CD4-positive, alpha-beta T cell treated with Interleukin-17A for 4 hours (primary cell): ENCODE data around the gene BMPR1B.
"Not testable (repeated sequence)": the region's sequence is repeated elsewhere in the genome, so short reads cannot be mapped to it uniquely, and the experiment has no call there.

Experiments
- DNase-seq: peaks from one replicate; pipeline ENCODE4 v3.0.0-alpha.2; 2020; ENCODE audit warnings: mixed read lengths

BMPR1B gene

DNA sequence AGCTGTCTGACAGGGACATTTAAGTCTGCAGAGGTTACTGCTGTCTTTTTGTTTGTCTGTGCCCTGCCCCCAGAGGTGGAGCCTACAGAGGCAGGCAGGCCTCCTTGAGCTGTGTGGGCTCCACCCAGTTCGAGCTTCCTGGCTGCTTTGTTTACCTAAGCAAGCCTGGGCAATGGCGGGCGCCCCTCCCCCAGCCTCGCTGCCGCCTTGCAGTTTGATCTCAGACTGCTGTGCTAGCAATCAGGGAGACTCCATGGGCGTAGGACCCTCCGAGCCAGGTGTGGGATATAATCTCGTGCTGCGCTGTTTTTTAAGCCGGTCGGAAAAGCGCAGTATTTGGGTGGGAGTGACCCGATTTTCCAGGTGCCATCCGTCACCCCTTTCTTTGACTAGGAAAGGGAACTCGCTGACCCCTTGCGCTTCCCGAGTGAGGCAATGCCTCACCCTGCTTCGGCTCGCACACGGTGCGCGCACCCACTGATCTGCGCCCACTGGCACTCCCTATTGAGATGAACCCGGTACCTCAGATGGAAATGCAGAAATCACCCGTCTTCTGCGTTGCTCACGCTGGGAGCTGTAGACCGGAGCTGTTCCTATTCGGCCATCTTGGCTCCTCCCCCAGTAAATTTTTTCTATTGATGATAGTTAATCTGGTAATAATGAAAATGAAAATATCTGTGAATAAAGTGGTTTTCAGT lies 83.6 kb downstream of the BMPR1B start:
- not testable (repeated sequence) for DNase-seq

DNA sequence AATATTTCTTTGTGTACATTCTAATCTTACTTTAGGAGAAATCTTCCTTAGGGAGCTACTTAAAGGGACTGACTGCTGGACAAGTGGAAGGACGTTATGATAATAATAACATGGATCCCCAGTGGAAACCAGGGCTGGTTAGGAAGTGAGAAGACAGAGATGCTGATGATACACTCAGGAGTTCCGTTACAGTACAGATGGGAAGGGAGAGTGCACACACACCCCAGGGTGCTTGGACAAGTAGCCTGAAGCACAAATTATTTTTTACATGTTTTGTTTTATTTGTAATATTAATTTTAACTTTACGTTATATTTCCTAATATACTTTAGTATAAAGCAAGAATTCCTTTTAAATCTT lies 84.1 kb downstream of the BMPR1B start:
- DNase-seq: no peak

DNA sequence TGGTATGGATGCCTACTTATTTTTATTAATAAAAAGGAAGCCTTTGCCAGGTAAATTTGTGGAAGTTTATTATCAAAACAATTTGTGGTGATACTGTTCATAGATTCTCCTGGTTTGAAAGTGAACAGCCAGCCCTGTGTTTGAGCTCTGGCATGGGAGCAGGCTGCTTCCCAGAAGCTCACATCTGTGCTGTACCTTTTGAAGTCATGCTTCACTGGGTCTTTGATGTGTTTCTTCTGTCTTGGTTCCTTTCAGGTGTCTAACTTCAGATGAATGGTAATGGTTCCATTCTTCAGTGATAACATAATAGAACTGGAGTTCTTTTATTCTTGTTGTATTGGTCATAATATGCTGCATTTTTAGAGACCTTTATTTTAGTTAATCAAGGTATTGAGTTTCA lies 85.5 kb downstream of the BMPR1B start:
- DNase-seq: no peak

DNA sequence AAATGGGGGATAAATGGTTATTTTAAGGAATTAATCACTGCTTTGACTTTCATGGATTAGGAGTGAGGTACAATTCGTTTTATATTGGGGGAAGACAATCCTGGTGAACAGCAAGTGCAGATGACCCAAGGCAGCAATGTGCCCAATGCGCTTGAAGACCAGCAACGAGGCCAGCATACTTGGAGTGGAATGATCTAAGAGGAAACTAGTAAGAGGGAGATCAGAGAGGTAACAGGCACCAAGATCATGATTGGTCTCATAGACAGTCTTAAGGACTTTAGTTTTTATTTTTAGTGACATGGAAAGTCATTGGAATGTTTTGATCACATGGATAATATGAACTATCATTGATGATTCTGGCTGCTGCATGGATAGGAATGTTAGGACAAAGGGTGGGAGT lies 90.6 kb downstream of the BMPR1B start:
- DNase-seq: no peak

DNA sequence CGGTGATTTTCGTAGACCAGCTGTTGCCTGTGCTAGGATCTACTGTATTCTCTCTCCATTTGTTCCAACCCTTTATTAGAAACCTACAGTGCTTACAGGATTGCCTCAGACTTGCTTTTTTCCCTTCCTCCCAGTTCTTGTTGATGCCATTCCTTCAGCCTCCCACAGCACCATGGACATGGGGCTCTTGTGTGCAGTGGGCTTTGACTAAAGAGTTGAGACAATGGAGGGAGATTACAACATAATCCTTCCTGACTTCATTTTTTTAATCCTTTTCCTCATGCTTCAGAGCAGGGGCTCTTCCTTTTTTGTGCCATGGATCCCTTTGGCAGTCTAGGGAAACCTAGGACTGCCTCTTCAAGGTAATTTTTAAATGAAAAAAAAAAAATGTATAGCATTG lies 92.1 kb downstream of the BMPR1B start:
- DNase-seq: no peak

DNA sequence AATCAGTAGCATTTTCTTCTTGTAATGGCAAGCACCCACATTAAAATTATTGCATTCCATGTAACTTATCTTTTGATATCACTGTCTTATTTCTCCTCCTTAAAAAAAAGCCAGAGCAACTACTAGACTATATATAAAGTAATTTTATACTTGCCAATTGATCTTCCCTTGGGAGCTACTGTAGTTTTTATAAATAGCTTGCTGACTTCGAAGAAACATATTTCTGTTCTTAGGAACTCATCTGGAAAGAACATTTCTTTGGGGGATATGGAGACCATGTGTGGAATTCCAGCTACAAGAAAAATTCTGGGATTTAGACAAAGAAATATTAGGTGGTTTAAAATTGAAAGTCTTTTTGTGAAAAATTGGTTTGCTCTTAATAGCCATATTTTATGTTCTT lies 94.9 kb downstream of the BMPR1B start:
- no peak for DNase-seq

DNA sequence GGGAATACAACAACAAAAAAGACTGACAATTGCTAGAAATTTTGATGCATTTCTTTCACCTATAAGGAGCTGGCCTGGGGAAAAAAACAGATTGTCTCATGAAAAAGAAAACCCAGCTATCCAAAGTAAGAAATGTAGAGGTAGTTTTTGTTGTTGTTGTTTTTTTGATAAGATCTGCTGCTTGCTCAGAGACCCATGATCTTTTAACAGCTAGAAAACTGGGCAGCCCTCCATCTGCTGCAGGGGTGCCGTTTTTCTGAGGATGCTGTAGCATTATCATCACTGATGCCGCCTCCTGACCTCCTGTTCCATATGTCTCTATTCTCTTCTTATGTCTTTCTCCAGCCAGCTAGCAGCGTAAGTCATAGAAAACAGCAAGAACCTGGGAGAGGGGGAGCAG lies 98.3 kb downstream of the BMPR1B start:
- no peak for DNase-seq

DNA sequence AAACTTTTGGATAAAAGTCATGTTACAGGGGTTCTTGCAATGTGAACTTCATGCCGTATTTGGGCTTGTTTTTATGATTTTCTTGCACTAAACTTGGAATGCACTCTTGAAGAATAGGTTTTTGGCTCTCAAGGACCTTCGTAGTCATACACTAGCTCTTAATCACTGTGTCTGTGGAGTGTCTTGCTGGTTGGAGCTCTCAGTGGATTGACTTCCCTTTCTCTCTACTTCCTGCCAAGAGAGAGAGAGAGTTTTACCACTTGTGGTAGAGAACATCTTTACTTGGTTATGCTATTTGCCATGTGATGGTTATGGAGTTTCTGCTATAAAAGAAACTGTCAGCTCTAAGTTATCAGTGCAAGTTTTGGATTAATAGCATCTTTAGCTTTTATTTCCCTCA lies 112.4 kb downstream of the BMPR1B start:
- no peak for DNase-seq

DNA sequence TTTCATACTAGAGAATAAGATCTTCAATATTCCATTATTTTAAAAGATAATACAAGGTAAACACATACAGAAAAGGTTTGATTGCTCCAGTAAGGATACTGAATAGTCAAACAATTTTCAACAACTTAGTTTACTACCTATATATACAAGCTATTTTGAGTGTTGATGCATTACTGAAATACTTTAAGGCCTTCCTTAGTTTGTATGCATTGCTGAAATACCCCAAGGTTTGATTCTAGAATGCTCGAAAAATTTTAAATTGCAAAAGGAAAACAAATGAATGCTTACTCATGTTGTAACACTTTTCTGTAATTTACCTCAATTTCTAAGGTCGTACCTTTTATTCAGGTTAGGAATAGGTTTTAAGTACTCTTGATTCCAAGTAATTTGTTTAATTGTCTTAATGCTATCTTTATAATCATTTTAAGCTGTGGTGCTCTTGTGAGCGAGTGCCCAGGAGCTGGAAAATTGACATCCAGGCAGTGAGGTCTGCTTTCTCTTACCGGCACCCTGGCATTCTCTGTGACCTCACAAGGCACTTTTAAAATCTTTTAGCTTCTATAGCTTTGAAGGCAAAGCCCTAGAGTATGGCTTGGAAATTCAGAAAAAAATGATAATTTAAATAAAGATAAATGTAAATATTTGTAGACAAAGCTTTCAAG lies 114.0 kb downstream of the BMPR1B start:
- DNase-seq: no peak

DNA sequence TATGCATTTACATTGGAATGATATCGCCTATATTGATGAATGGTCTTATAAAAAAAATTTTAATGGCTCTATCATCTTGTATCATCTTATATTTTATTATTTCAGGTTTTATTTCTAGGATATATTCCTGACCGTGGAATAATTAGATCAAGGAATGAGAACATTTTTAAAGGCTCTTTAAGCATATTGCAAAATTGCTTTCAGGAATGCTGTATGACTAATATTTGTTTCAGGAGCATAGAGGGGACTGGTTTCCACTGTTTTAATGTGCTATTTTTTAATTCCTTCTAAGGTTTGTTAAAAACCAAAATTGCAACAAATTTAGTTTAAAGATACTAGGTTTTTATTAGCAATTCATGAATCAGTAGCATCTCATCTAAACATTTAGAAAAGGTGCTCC lies 120.2 kb downstream of the BMPR1B start:
- no peak for DNase-seq

DNA sequence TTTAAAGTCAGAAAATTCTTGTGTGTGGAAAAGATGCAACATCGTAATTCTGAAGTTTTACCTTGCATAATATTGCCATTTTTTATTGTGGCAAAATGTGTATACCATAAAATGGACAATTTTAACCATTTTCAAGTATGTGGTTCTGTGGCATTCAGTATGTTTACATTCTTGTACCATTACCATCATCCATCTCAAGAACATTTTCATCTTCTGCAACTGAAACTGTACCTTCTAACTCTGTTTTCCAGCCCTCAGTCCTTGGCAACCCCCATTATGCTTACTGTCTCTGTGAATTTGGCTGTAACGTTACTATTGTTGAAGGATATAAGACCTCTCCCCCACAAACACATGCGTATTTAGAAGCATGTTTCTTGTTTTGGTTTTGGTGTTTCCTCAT lies 123.2 kb downstream of the BMPR1B start:
- DNase-seq: no peak

DNA sequence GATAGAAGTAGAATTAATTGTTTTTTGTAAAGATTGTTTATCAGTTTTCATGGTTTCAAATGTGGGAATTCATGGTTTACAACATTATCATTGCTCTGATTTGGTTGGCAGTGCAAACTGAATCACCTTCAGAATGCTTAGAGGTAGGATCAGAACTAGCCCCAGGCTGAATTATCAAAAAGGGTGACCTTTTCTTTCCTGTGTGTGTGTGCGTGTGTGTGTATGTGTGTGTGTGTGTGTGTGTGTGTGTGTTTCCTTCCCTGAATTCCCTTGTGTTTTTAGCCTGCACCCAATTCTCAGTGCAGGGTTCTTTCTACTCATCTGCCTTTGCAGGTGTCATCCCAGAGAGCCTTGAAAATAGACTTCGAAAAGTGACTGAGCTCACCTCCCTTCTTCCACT lies 125.0 kb downstream of the BMPR1B start:
- no peak for DNase-seq

DNA sequence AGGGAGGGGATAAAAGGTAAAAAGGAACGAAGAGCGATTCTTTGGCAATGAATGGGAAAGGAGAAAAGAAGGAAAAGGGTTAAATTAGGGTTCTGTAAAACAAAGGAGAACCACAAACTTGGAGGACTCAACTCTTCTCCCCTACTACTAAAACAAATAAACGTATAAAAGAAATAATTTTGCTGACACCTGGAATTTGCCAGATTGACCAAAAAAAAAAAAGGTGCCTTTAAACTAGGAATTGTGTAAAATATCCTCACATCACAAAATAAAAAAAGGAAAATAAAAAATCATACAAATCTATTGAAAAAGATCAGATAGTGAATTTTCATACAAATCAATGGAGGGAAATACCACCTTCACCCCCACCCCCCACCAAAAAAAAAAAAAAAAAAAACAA lies 129.3 kb downstream of the BMPR1B start:
- DNase-seq: no peak

DNA sequence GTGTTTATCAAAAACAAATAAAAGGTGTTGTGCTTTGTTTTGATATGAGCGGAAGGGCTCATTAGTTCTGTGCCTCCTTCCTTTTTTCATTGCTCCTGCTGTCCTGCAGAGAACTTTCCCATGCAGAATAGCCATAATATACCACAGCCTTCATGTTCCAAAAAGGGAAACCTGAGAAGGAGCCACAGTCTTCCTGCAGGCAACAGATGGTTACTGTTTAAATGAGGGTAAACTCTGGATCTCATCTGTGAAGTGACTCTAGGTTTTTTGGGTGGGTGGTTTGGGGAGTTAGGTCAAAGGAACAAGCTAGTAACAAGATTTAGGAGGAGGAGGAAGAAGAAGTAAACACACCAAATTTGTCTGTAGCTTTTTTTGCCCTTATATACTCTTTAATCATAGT lies 131.8 kb downstream of the BMPR1B start:
- DNase-seq: no peak

DNA sequence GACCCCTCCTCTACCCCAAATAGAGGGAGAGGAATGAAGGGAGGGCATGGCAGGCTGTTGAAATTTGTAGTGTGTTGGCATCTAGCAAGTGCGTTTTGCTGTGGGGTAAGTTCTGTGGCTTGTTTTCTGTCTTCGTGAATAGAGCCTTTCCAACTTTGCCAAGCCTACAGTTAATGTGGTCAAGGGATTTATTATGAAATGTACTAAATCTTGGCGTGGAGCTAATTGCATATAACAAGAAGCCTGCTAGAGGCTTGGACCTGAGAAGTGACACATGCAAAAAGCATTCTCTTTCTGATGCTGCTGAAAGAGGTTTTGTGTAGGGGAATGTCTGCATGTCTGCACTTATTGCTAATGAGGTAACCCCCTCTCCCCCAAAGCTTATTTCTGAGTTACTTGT lies 132.2 kb downstream of the BMPR1B start:
- DNase-seq: no peak

DNA sequence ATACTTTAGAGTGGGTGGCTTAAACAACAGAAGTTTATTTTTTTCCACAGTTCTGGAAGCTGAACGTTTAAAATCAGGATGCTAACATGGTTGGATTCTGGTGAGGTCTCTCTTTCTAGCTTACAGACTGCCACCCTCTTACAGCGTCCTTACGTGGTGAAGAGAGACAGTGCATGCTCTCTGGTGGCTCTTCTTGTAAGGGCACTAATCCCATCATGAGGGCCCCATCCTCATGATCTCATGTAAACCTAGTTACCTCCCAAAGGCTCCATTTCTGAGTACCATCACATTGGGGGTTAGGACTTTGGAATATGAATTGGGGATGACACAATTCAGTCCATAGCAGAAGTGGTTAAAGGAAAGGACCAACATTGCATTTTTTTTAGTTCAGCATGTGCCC lies 132.8 kb downstream of the BMPR1B start:
- DNase-seq: no peak

DNA sequence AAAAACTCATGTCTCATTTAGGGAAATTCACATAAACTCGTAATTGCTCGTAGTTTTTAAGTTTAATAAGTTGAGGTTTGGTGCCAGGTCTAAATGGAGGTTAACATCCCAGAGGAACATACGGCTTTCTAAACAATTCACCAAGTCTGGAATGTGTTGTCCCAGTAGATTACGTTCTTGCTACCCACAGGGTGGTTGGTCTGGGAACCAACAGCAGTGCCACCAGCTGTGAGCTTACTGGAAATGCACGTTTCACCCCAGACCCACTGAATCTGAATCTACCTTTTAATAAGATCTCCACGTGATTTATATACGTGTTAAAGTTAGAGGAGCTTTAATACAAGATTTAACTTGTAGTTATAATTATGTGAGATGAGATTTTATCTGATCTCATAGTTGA lies 134.3 kb downstream of the BMPR1B start:
- no peak for DNase-seq

DNA sequence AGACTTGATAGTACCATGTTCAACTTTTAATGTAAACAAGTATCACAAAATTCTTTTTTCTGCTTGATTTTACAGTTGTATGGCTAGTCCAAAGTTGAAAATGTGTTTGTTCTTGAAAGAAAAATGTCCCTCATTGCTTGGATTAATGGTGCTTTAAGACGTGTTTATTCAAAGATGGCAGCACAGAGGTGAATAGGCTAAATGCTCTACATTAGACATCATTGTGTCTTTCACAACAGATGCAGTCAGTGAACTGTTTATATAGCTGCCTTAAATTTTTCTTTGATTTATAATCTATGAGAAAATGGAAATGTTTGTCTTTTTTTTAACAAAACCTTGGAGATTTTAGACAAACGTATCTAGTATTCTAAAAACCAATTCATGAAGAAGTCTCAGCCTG lies 137.3 kb downstream of the BMPR1B start:
- no peak for DNase-seq

DNA sequence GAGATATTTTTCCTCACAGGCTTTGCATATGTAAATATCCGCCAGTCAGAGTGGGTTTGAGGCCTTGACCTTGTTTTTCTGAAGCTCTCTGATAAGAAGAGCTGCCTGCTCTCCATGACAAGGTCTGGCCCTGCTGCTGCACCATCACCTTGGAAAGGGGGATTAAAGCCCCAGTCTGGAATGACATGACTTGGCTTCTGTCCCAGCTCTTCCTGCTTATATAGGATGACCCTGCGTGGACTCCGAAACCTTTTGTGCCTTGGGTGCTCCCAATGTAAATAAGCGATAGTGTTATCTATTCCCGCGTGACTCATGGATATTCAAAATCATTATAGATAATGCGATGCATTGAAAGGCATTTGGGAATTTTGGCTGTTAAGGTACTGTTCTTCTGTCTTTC lies 139.3 kb downstream of the BMPR1B start:
- DNase-seq: no peak

DNA sequence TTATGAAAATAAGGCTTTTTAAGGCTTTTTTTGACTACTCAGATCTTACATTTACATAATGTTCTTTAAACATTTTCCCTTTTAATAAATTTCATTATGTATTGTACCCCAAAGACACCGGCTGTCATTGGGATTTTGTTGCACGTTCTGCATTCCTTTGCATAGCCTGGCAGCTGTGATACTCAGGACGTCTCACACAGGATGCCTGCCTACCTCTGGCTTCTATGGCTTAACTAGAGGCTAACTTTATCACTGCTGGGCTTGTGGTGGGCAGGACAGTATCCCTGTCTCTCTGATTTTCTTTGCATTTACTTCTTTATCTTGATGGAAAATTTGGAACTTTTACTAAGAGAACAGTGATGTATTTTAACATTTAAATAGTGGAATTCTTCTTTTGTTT lies 147.8 kb downstream of the BMPR1B start:
- no peak for DNase-seq

DNA sequence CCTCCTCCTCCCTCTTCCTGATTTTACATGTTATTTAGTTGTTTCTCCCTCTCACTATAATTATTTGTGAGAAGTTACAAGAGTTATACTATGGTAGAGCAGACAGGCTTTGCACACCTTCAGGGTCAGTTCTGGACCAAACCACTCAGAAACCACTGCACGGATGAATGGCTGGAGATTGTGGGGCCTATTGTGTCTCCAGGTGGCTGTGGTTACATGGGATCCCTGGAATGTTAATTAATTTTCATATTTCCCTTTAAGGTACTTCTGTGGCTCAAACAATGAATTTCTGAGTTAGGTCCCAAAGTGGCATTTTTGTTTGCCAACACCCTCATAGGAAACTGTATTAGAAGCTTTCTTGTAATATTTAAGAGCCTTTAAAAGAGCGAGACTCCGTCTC lies 151.9 kb downstream of the BMPR1B start:
- no peak for DNase-seq

DNA sequence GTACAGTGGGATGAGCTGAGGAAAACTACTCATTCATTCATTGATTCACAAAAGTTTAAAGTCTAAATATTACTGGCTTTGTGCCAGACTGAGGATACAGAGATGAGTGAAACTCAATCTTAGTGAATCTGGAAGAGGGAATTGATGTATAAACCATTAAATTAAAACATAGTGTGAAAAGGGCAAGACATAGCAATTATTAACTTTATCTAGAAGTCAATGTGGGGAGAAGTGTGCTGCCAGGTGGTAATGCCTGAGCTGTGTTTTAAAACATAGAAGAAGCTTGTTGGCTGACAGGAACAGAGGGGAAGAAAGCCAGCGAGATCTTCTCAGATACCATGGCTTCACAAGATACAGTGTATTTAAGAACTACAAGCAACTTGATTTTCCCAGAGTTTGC lies 153.4 kb downstream of the BMPR1B start:
- no peak for DNase-seq

DNA sequence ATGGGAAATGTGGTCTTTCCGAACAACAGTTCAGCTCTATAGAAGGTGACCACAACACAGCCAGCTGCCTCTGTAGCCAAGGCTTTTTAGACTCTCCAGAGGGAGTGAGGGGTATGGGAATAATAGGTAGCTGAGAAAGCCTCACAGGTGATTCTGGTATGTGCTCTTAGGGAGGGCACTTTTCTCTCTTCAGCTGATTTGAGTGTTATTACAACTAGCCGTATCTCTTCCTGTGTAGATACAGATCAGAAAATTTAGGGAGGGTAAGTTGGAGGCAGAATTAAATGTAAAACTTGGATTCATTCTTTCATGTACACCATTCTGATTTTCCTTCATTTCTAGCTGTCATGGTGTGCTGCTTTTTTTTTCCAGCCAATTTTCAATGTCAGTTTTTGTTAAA lies 154.9 kb downstream of the BMPR1B start:
- DNase-seq: no peak

DNA sequence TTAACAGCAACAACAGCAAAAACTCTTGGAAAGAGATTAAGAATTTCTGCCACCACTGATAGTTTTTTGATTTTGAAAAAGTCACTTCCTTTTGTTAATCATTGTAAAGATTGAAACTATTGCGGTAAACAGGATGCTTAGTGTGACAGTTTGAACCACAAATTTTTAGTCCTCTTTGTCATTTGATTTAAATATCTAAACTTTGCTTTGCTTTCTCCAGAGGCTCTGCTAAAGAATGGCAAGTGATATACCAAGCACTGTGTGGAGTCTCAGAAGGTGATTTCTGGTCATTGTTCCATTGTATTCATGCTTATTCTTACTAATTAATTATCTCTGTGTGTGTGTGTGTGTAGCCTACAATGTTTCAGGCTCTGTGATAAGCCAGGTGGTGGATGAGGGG lies 155.6 kb downstream of the BMPR1B start:
- no peak for DNase-seq

DNA sequence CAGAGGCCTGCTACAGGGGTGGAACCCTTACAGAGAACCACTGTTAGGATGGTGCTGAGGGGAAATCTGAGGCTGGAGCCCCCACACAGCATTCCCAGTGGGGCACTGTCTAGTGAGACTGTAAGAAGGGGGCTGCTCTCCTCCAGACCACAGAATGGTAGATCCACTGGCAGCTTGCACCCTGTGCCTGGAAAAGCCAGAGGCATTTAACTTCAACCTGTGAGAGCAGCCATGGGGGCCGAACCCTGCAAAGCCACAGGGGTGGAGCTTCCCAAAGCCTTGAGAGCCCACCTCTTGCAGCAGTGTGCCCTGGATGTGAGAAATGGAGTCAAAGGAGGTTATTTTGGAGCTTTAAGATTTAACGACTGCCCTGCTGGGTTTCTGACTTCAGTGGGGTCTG lies 159.4 kb downstream of the BMPR1B start:
- DNase-seq: no peak
